ENCODE results near the gene NRM. TPM values are rescaled to one million over a fixed set of nuclear protein-coding genes. Genes with fewer than 3 reads are reported as not detected.

The NRM gene
- total and polyA plus RNA-seq, 2 of the 13 experiments (the other 11 are each of a cell fraction or from before 2014, with no cell fraction given): 12.5 to 16.0 TPM

- peak; percentile 57 for TF ChIP-seq ZNF644 (CRISPR knock-in tag; IDR thresholded peaks at IDR 0.05; ENCODE audit: low read depth)
- TF ChIP-seq REL (CRISPR knock-in tag; conservative IDR thresholded peaks at IDR 0.05): peak; percentile 92; the same call in 1 of the 2 replicates
- TF ChIP-seq SSRP1 (CRISPR knock-in tag; IDR thresholded peaks at IDR 0.05): peak; percentile 91; the same call in 1 of the 2 replicates
- TF ChIP-seq ZBTB1 (CRISPR knock-in tag; IDR thresholded peaks at IDR 0.05; ENCODE audit: borderline replicate concordance): no peak
- TF ChIP-seq HDAC1 (CRISPR knock-in tag; IDR thresholded peaks at IDR 0.05): peak; percentile 99
- TF ChIP-seq HOXA5 (CRISPR knock-in tag; IDR thresholded peaks at IDR 0.05): peak; percentile 82
- TF ChIP-seq ZNF484 (CRISPR knock-in tag; IDR thresholded peaks at IDR 0.05; ENCODE audit: borderline replicate concordance, low read depth): no peak
- 0 out of 2 replicates have a peak, but pooled peaks have one; percentile 25 for TF ChIP-seq MTERF4 (CRISPR knock-in tag; IDR thresholded peaks at IDR 0.05)
- TF ChIP-seq ZNF770 (CRISPR knock-in tag; IDR thresholded peaks at IDR 0.05): no peak
- no peak; the same call in 1 of the 2 replicates for TF ChIP-seq JDP2 (CRISPR knock-in tag; IDR thresholded peaks at IDR 0.05; ENCODE audit: borderline replicate concordance)
- peak; percentile 99 for TF ChIP-seq NFE2L1 (CRISPR knock-in tag; IDR thresholded peaks at IDR 0.05; ENCODE audit: borderline replicate concordance)
- no peak for TF ChIP-seq ZNF17 (CRISPR knock-in tag; IDR thresholded peaks at IDR 0.05)
- TF ChIP-seq MXD1 (CRISPR knock-in tag; IDR thresholded peaks at IDR 0.05): peak; percentile 42
- TF ChIP-seq NFIC (IDR thresholded peaks at IDR 0.05; ENCODE audit: low read length): 0 out of 2 replicates have a peak, but pooled peaks have one; percentile 35
- TF ChIP-seq TGIF2 (CRISPR knock-in tag; IDR thresholded peaks at IDR 0.05): peak; percentile 98
- TF ChIP-seq ZNF253 (CRISPR knock-in tag; IDR thresholded peaks at IDR 0.05; ENCODE audit: borderline replicate concordance): peak; percentile 35; the same call in 1 of the 2 replicates
- peak; percentile 89 for TF ChIP-seq CREB1 (IDR thresholded peaks at IDR 0.05)
- peak; percentile 94 for TF ChIP-seq CREB1 (CRISPR knock-in tag; IDR thresholded peaks at IDR 0.05)
- no peak; the same call in 1 of the 2 replicates for TF ChIP-seq MED13 (CRISPR knock-in tag; IDR thresholded peaks at IDR 0.05)
- peak; percentile 93 for TF ChIP-seq ZNF777 (CRISPR knock-in tag; IDR thresholded peaks at IDR 0.05)
- 0 out of 2 replicates have a peak, but pooled peaks have one; percentile 35 for TF ChIP-seq ZNF615 (CRISPR knock-in tag; IDR thresholded peaks at IDR 0.05; ENCODE audit: borderline replicate concordance)
- peak; percentile 98 for TF ChIP-seq THAP11 (CRISPR knock-in tag; IDR thresholded peaks at IDR 0.05)
- no peak for TF ChIP-seq CERS6 (CRISPR knock-in tag; IDR thresholded peaks at IDR 0.05)
- TF ChIP-seq ZNF350 (CRISPR knock-in tag; IDR thresholded peaks at IDR 0.05; ENCODE audit: borderline replicate concordance, low read depth): peak; percentile 99
- TF ChIP-seq ZNF251 (CRISPR knock-in tag; IDR thresholded peaks at IDR 0.05): peak; percentile 83; the same call in 1 of the 2 replicates
- peak; percentile 40; the same call in 1 of the 2 replicates for TF ChIP-seq CEBPB (IDR thresholded peaks at IDR 0.05; ENCODE audit: borderline replicate concordance, low read depth, low read length)
- peak; percentile 92 for TF ChIP-seq GATAD1 (CRISPR knock-in tag; IDR thresholded peaks at IDR 0.05)
- peak; percentile 92 for TF ChIP-seq TSC22D2 (CRISPR knock-in tag; IDR thresholded peaks at IDR 0.05; ENCODE audit: borderline replicate concordance)
Observed at GRCh38 chr6:30717129-30717844, 26.5 kb upstream of the NRM start, which contains the start of gene MDC1 (continued).

All from HepG2 (cell line).